HG02840 (cell line): ENCODE data around the gene CACHD1.
"Not testable (repeated sequence)": the region's sequence is repeated elsewhere in the genome, so short reads cannot be mapped to it uniquely, and the experiment has no call there.

ENCODE experiments used
- ATAC-seq: cut with Tn5 transposase; IDR thresholded peaks from one replicate; pipeline ENCODE4 v1.9.1; 2021; ENCODE audit warnings: mild to moderate bottlenecking, moderate library complexity, moderate number of reproducible peaks; ENCODE audit not compliant: unreplicated experiment, low FRiP score

Gene CACHD1

DNA sequence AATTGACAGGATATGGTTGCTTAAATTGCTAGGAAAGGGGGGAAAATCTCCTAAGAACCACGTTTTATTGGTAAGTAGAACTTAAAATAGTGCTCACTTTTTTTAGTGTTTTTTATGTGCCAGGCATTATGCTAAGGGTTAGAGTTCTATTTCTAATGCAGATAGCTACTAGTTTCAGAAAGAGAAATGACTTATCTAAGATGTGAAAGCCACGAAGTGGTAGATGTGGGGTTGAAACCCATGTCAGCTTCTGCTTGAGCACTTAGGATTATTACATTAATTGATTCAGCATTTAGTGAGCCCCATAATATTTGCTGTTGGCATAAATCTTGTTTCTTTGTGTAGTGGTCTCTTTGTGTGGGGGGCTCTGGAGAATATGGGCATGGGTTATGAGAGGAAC is 24.7 kb downstream of the CACHD1 start:
- ATAC-seq, result no peak

DNA sequence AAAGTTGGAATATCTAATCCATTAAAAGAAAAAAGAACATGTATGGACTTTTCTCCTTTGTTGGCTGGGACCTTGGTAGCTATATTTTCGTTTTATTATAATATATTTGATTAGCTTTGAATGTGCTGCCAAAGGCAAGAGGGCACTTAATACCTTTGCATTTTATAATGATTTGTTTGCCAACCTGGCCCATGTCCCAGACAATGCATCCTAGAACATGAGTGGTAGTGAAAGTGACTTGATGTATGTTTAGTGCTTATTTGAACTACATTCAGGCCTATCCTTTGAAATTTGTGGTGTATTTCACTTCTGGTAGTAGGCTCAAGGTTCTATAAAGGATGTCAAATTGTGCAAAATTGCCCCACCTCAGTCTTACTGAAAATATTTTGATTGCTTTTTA is 25.9 kb downstream of the CACHD1 start:
- ATAC-seq, result no peak

DNA sequence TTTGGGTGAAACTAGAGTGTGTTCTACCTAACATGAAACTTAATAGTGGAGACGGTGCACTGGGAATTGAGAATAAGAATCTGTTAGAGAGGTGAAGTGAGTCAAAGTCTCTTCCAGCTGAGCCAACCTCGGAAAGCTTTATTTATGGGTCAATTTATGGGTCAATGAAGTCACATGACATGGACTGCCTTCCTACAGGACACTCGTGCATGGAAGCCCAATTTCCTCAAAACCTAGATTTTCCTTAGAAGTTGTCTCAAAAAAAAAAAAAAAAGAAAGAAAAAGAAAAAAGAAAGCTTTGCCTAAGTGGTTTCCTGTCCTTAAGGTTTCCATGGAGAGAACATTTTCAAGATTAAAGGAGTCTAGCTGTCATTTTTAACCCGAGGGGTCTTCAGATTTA is 26.7 kb downstream of the CACHD1 start:
- ATAC-seq, result no peak

DNA sequence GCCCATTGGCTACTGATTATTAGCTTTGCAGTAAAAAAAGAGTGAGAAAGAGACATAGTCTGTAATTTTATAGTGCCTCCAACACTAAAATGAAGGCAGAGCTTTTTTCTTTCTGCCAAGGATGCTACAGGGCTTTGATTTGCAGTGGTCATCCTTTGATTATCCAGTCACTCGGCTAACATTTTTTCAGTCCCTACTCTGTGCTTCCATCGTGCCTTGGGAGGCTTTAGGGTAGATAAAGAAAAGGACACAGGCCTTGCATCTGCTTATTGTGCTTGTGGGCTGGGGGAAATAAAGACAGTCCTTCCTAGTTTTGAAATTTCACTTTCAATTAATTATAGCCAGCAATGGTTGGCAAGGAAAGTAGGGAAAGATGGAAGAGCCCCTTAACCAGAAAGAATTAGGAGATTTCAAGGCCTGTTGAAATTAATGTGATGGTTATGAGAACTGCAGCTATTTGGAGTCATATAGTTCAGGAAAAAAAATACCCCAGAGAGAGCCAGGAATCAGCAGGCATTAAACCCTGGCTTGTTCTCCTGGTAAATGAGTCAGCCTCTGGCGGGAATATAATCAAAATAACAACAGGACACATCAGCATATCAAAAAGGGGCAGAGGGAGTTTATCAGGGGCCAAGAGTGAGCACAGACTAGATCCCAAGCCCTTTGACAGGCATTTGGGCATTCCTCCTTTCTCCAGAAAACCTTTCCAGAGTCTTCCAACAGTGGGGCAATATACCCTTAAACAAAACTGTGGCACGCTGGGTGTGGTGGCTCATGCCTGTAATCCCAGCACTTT is 27.4 kb downstream of the CACHD1 start:
- no peak for ATAC-seq

DNA sequence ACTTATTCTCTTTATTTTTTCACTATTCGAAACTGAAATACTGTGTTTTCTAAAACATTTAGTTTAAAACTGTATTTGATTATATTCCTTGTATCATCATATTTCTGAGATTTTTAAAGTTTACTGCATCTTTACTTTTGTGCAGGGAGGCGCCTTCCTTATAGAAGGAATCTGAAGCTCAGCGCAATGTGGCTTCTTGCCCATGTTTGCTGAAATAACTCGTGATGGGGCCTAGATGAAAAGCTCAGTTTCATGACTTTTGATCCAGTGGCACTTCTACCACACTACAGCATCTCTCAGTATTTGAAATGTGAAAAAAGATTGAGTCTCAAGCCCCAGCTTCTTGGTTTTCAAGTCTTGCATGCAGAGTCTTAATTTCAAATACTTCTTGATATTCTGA is 28.4 kb downstream of the CACHD1 start:
- no peak for ATAC-seq

DNA sequence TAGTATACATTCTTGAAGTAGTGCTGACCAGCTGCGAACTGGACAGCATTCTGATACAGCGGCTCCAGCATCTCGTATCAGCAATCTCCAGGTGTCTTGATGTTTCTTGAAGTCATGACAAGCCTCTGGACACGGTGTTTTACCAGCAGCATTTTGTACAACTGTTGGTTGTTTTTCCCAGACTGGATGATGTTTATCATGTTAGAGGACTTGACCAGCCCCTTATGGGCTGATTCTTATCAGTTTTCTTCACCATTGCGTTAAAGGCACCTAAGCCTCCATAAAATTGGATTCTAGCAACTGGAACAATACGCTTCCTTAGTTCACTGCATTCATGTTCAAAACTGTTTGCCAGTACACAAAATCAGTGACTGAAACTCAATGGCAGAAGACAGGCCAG is 29.1 kb downstream of the CACHD1 start:
- no peak for ATAC-seq

DNA sequence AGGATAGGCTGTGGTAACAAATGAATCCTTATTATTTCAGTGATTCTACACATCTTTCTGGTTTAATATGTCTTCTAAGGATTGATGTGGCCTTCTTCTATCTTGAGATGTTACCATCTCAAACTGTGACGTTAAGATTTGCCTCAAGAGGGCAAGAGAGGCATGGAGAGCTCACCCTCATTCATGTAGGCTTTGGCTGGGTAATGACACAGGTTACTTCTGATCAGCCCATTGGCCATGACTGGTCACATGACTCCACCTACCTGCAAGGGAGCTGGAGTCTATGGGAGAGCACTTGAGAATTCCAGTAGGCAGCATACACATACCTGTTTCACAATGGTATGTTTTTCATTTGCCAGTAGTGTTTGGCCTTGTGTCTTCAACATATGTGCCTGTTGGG is 30.0 kb downstream of the CACHD1 start:
- ATAC-seq, result no peak

DNA sequence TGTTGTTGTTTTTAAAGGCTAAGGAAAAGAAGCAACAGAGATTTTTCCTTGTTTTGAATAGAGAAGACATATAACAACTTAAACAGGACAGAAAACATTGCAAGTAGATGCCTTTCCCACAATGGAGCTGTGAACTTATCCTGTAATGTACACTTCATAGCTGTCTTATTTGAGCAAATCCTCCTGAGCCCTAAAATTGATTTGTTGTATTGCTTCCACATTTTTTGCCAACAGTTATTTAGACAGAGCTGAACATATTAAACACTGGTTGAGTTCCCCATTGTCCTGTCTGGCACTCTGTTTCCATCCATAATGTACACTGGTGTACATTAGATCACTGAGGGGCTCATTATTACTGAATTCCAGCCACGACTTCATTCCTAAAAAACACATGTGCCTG is 32.2 kb downstream of the CACHD1 start:
- no peak for ATAC-seq

DNA sequence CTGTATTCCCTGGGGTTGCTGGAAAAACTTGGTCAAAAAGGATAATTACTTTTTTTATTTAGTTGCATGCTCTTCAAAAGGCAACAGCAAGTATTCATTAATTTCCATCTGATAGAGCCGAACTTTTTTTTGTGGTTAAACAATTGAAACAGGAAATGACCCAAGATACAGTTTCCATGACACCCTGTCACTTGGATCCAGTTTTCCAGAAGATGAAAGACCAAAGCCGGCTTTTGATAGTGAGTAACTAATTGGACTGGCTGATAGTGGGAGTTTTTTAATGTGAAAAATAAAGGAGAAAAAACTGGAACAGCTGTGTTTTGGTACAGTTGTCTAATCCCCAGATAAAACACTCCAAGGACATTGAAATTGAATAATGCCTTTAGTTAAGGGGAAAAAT is 33.0 kb downstream of the CACHD1 start:
- ATAC-seq, result no peak

DNA sequence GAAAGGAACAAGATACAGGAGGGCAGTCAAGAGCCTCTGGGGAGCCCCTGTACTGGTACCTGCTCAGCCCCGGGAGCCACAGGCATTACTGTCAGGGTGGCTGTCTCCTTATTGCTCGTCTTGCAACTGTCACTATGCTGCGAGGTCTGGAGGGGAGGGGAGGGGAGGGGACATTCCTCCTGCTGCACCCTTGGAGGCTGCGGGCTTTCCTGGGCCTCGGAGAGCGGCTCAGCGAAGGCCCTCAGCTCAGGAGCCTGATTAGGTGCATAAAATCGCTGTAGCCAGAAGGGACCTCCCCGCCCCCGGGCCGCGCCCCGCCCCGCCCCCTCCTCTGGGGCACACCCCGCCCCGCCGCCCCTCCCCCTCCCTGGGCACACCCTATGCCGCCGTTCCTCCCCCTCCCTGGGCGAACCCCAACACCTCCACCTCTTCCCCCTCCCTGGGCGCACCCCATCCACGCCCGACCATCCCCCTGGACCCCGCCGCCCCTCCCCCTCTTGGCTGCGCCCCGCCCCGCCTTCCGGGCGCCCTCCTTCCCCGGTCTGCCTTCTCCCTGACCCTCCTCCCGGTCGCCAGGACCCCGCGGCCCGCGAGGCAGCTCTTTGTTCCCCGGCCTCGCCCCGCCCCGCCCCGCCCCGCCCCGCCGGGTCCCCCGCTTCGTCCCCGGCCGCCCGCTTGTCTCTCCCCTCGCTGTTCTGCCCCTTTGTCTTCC is 35.5 kb downstream of the CACHD1 start:
- no peak for ATAC-seq

DNA sequence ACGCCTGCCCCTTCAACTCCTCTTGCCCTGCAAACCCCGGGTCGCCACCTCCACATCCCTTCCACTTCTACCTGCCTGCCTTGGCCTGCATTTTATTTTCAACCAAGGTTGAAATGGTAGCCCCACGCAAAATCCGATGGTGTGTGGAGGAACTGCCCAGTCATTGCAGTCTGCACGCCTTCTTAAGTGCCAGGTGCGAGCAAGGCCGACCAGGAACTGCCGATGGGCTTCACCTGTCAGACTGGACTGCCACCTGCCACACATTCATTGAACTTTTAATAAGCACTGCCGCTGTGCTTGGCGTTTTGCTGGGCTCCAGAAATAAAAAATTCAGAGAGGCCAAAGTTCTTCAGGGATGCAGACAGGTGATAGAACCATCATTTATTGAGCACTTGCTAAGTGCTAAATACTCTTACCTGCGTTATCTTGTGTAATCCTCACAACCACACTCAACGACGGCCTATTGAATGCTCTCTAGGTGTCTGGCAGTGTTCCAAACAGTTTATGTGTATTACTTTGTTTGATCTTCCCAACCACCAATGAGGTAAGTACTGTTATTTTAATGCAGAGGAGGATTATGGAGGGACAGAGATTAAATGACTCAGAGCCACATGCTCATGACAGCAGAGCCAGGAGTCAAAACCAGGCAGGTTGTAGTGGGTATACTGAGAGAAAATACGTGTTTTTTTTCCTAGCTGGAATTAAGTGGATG is 36.2 kb downstream of the CACHD1 start:
- ATAC-seq, result no peak

DNA sequence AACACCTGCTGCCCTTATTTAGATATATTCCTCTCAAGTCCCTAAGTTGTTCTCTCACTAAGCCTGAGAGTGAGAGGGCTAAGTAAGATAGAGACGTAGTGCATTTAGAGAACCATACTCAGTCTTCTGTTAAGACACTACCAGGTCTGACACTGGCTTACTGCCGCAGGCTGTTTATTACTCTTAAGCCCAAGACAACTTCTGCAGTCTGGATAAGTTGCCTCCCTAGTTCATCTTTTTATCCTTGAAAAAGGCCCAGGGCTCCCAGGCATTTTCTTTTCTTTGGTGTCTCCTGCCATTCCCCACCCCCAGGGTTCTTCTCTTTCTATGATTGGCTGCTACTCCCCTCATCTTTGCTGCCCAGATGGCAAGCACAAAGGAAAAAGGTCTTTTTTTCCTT is 38.7 kb downstream of the CACHD1 start:
- no peak for ATAC-seq

DNA sequence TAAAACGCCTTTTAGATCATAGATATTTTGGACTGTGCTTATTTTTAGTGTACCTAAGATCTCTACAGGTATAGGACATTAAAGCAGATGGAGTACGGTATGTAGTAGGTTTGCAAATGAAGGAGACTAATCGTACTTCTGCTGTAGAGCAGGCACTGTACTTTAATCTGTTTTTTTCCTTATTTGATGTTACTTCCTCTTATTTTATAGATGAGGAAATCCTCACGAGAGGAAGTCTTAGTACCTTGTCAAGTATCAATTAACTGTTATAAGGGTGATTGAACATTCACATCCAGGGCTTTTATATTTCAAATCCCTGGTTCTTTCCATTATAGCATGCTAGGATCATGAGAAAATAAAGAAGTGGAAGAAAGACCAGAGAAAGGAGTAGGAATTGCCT is 41.1 kb downstream of the CACHD1 start:
- no peak for ATAC-seq

DNA sequence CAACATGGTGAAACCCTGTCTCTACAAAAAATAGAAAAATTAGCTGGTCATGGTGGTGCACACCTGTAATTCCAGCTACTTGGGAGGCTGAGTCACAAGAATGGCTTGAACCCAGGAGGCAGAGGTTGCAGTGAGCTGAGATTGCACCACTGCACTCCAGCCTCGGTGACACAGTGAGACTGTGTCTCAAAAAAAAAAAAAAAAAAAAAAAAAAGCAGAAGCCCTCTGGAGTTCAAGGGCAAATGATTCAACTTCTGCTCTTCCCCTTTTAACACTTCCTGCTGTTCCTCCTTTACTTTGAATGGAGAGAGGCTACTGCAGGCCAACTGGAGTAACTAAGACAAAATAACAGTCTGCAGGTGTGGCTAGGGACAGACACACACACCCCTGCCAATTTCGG is 42.3 kb downstream of the CACHD1 start:
- ATAC-seq, result not testable (repeated sequence)

DNA sequence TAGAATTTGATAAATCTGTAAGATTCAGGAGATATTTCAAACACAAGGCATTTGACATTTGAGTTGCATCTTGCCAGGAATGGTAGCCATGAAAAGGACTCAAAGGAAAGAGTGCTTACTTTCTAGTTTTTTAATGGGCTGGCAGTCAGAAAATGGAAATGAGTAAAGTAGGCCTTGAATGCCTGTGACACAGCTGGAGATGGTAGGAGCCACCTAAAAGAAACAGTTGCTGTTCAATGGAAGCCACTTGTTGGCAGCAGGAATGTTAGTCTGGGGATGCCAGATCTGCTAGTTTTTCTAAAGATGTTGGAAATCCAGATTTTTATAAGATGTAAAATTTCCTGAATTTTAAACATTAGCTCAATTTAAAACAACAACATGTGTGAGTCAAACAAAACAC is 43.6 kb downstream of the CACHD1 start:
- ATAC-seq, result no peak

DNA sequence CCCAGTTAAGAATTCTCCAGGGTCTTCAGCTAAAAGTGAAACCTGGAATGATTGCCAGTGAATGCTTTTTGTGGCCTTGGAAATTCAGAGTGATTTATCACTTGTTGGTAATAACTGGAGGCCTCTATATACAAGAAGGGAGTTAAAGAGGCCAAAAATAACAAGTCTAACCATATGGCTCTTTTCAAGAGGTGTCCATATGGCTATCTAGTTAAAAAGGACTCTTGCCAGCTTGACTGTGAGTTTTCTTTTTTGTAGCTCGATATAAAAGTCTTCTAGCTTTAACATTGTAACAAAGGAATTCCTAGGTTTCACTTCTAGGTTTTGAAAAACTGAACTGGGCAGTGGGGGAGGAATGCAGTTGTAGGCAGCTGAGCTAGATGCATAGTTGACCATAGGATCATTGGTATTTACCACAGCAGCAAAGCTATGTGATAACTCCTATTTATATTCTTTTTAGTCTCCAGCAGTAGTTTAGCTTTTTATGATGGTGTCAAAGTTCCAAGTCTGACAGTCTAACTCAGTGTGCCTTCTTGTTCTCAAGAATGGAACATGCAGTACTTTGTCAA is 44.4 kb downstream of the CACHD1 start:
- no peak for ATAC-seq

DNA sequence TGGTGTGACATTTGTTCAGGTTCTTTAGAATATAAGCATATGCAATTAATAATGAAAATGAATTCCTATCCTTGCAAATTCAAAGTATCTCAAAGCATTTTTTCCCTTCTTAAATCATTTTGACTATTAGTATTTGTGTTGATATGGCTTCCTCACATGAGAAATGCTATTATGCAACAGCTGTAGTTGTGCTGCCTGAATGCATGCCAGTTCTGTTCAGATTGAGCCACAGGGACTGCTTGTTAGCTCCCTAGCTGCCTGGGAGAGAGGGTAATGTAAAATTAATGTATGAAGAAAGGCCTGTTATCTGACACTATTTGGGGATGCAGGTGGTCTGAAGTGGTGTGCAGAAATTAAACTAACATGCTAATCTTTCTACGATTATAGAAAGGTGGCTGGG is 45.5 kb downstream of the CACHD1 start:
- no peak for ATAC-seq

DNA sequence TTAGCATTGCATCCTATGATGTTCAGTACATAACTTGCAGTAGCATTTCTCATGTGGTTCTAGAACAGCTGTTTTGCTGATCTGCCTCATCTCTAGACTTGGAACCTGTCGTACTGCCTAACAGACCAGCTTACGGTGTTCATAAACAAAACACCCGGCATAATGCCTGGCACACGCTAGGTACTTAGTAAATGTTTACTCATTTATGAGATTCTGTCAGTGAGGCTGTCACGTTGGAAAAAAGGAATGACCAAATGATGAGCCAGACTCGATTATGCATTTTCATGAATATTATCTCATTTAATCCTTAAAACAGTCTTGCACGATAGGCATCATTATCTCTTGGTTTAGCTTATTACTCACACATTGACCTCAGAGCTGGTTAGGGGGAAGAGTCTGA is 46.4 kb downstream of the CACHD1 start:
- ATAC-seq, result no peak

DNA sequence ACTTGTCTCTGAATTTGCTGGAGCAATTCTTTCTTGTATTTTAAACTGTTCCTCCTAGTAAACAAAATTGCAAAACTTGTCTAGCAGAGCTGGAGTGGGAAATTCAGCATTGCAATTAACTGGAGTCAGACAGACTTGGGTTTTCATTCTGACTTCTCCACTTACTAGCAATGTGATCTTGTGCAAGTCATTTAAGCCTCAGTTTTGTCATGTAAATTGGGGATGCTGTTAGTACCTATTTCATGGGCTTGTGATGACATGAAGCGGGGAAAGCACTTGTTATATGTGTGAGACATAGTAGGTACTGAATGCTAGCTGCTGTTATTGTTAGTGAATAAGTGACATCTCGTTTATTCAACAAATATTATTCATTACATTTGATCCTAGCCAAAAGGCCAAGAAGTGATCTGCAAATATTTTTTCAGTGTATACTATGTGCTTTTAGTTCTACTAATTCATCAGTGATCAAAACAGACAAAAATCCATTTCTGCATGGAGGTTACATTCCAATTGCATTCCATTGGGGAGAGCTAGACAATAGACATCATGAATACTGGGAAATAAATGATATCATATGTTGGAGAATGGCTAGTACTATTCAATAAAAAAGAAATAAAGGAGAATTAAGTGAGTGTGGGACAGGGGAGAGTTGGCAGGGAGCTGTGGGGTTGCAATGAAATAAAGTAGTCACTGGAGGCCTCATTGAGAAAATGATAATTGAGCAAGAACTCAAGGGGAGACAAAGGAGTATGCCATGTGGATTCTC is 47.1 kb downstream of the CACHD1 start:
- ATAC-seq, result no peak

DNA sequence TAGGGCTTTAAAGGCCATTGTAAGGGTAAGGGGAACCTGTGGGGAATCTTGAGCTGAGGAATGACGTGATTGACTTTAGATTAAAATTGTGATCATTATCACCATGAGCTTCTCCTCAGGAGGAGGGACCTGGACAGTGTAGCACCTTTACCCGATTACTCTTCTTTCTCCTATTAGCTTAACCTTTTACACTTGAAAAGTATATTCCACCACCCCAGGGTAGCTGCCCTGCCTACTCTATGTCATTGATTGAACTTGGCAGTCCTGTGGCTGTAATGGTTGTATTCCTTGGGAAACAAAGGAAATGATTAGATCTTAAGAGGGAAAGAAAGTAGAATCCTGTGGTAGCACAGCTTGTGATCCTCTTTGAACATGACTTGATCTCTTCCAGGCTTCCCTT is 47.7 kb downstream of the CACHD1 start:
- ATAC-seq, result no peak
